ENCODE measurements around the gene ANKRD31. TPM values are rescaled to one million over a fixed set of nuclear protein-coding genes. Genes with fewer than 3 reads are reported as not detected.

ANKRD31 gene
- total RNA-seq, 1 experiment from 2014 or later, result 0.26 TPM

DNA sequence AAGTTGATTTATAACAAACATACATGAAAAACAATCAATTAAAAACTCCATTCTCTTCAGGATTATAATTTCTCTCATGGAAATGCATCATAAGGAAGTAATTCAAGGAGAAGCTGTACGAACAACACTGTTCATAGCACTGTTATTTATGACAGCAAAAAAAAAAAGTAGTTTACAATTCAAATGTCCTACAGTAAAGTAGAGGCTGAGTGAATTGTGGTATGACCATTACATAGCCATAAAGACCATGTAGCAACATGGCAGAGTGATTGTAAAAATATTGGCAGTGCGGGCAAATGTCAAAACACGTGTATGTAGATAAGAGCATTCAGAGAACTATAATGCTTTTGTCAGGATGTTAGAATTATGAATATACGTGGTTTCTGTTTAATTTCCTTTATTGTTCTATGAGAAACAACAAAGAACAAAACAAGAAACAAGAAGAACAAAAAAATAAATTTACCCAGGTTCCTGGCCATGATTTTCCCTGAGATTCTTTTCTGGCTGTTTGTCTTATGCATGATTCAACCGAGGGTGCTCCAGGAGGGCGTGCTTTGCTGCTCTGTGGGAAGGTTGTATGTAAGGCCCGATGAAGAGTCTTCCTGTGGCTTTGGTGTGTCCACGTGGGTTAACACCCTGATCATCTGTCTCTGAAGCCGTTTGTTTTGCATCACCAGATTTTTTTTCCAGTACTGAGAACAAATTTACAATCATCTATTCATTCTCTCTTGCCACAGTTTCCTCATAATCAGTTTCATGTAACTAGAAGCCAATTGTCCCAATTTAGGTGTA is 213.1 kb downstream of the ANKRD31 start:
- H3K79me2 ChIP-seq (ENCODE audit: low read length), result no peaks in the 10 kb centered on the region
- no peaks in the 10 kb centered on the region for H3K27me3 ChIP-seq (ENCODE audit: low read length)
- ChIA-PET POLR2A (ENCODE audit: unreplicated experiment) (no interaction called here), CTCF (no interaction called here)
- DNase-seq (no peak), ATAC-seq (no peak)
- no peaks in the 10 kb centered on the region for H3K36me3 ChIP-seq (ENCODE audit: low read depth, low read length)
- intact Hi-C loops (cut with micrococcal nuclease), result no loop called here
- no peak overlapping the region for H3K4me3 ChIP-seq (ENCODE audit: low read length)
- BruUV-seq (replicated peaks), result no TSS peak
- no peak overlapping the region for H3K9ac ChIP-seq (ENCODE audit: low read length)
- no peaks in the 10 kb centered on the region for H3F3A ChIP-seq (ENCODE audit: low read length, unreplicated experiment)
- H3K9me2 ChIP-seq (replicated peaks; ENCODE audit: low read length), result no peaks in the 10 kb centered on the region
- H3K9me3 ChIP-seq (ENCODE audit: low read length), result no peaks in the 10 kb centered on the region
- no peak for TF ChIP-seq EZH2phosphoT487 (IDR thresholded peaks at IDR 0.05; ENCODE audit: borderline replicate concordance, low read length)
- no peak for TF ChIP-seq EZH2 (IDR thresholded peaks at IDR 0.05; ENCODE audit: low read length, unreplicated experiment)
- TF ChIP-seq, protein P1, sequence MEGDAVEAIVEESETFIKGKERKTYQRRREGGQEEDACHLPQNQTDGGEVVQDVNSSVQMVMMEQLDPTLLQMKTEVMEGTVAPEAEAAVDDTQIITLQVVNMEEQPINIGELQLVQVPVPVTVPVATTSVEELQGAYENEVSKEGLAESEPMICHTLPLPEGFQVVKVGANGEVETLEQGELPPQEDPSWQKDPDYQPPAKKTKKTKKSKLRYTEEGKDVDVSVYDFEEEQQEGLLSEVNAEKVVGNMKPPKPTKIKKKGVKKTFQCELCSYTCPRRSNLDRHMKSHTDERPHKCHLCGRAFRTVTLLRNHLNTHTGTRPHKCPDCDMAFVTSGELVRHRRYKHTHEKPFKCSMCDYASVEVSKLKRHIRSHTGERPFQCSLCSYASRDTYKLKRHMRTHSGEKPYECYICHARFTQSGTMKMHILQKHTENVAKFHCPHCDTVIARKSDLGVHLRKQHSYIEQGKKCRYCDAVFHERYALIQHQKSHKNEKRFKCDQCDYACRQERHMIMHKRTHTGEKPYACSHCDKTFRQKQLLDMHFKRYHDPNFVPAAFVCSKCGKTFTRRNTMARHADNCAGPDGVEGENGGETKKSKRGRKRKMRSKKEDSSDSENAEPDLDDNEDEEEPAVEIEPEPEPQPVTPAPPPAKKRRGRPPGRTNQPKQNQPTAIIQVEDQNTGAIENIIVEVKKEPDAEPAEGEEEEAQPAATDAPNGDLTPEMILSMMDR (conservative IDR thresholded peaks at IDR 0.05; ENCODE audit: low read depth, low read length), result no peak
- no peak overlapping the region for H3K4me2 ChIP-seq (ENCODE audit: low read length)
- H3K27ac ChIP-seq (ENCODE audit: low read length), result no peak overlapping the region
- H2AFZ ChIP-seq (ENCODE audit: low read length), result no peak overlapping the region
- H4K20me1 ChIP-seq (ENCODE audit: low read length), result no peaks in the 10 kb centered on the region
- H3K4me1 ChIP-seq (ENCODE audit: insufficient read depth, low read length), result peaks cover 10% of the 10 kb centered on the region; the same call in 1 of the 2 replicates

DNA sequence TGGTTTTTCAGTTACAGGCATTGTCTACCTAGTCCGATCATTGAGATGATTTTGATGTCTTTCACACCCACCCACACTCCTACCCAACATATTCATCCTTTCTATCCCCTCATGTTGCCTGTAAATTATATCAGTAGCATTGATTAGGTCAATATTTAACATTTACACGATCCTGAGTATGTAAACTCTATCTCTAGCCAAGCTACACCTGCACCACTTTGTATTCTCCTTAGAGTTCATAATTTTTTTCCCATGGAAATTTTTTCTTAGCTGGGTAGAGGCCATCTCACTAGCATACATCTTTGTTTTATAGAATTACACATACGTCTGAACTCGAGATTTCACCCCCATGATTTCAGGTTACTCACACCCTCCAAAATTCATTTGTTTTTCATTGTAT is 214.9 kb downstream of the ANKRD31 start:
- Histone ChIP-seq H3K4me3 (ENCODE audit: low read length) (no peak overlapping the region), H2AFZ (ENCODE audit: low read length) (no peak overlapping the region)
- POLR2A ChIA-PET (ENCODE audit: unreplicated experiment), result no interaction called here

More for the DNA sequence above, 214.9 kb downstream of the ANKRD31 start:
- Histone ChIP-seq H3F3A (ENCODE audit: low read length, unreplicated experiment) (no peaks in the 10 kb centered on the region), H3K27ac (ENCODE audit: low read length) (no peak overlapping the region), H3K9ac (ENCODE audit: low read length) (no peak overlapping the region), H3K4me1 (ENCODE audit: insufficient read depth, low read length) (peaks cover 14% of the 10 kb centered on the region; the same call in 1 of the 2 replicates), H3K36me3 (ENCODE audit: low read depth, low read length) (no peaks in the 10 kb centered on the region), H4K20me1 (ENCODE audit: low read length) (no peaks in the 10 kb centered on the region), H3K9me3 (ENCODE audit: low read length) (no peaks in the 10 kb centered on the region), H3K27me3 (ENCODE audit: low read length) (no peaks in the 10 kb centered on the region), H3K9me2 (replicated peaks; ENCODE audit: low read length) (no peaks in the 10 kb centered on the region), H3K79me2 (ENCODE audit: low read length) (no peaks in the 10 kb centered on the region), H3K4me2 (ENCODE audit: low read length) (no peak overlapping the region)
- intact Hi-C loops (cut with micrococcal nuclease), result no loop called here
- DNase-seq (no peak), ATAC-seq (no peak)
- CTCF ChIA-PET, result no interaction called here
- no TSS peak for BruUV-seq (replicated peaks)
- TF ChIP-seq EZH2phosphoT487 (IDR thresholded peaks at IDR 0.05; ENCODE audit: borderline replicate concordance, low read length) (no peak), EZH2 (IDR thresholded peaks at IDR 0.05; ENCODE audit: low read length, unreplicated experiment) (no peak)
- TF ChIP-seq, protein P1 (conservative IDR thresholded peaks at IDR 0.05; ENCODE audit: low read depth, low read length), result no peak

All from PC-3 (cell line).